ENCODE data around the gene RIOK1.

The RIOK1 gene

DNA sequence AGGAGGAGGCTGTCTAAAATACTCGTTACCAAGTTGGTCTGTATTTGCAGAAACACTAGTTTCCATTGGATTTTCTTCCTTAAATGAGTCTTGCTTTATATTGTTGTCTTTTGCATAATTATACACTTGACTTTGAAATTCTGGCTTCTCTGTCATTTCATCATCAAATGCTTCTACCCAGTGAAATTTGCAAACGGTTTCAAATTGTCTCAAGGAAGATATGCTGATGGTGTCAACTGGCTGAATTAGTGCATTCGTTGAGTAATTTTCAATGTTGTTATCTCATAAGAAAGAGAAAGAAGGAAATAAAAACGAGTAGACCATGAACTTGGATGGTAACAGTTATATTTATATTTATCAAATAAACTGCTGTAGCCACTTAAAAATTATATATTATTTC, 10.9 kb upstream of the RIOK1 start:
- no peak overlapping the region for H2AFZ ChIP-seq (ENCODE audit: low read length)
- TF ChIP-seq EZH2 (optimal IDR thresholded peaks at IDR 0.05; ENCODE audit: low read depth, low read length) (no peak), EZH2phosphoT487 (IDR thresholded peaks at IDR 0.05; ENCODE audit: low read length) (no peak)
- TF ChIP-seq, protein P1, sequence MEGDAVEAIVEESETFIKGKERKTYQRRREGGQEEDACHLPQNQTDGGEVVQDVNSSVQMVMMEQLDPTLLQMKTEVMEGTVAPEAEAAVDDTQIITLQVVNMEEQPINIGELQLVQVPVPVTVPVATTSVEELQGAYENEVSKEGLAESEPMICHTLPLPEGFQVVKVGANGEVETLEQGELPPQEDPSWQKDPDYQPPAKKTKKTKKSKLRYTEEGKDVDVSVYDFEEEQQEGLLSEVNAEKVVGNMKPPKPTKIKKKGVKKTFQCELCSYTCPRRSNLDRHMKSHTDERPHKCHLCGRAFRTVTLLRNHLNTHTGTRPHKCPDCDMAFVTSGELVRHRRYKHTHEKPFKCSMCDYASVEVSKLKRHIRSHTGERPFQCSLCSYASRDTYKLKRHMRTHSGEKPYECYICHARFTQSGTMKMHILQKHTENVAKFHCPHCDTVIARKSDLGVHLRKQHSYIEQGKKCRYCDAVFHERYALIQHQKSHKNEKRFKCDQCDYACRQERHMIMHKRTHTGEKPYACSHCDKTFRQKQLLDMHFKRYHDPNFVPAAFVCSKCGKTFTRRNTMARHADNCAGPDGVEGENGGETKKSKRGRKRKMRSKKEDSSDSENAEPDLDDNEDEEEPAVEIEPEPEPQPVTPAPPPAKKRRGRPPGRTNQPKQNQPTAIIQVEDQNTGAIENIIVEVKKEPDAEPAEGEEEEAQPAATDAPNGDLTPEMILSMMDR (IDR thresholded peaks at IDR 0.05; ENCODE audit: low read length) = no peak

DNA sequence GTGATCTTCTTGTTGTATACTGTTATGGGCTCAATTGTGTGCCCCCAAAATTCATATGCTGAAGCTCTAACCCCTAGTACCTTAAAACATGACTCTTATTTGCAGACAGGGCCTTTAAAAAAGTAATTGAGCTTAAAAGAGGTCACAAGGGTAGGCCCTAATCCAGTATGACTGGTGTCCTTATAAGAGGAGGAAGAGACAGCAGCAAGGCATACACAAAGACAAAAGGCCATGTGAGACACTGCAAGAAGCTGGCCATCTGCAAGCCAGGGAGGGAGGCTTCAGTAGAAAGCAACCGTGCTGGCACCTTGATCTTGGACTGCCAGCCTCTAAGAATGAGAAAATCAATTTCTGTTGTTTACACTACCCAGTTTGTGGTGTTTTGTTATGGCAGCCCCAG, 8.5 kb upstream of the RIOK1 start:
- no peaks in the 10 kb centered on the region for H3K27me3 ChIP-seq (replicated peaks; ENCODE audit: insufficient read depth, low read length)
- H3K79me2 ChIP-seq (ENCODE audit: low read length) = no peaks in the 10 kb centered on the region
- no peak overlapping the region for H3K9ac ChIP-seq (ENCODE audit: low read length)
- no peak overlapping the region for H3K4me3 ChIP-seq (ENCODE audit: low read length)
- H4K20me1 ChIP-seq (ENCODE audit: insufficient read depth, low read length) = no peaks in the 10 kb centered on the region
- H3K36me3 ChIP-seq (replicated peaks; ENCODE audit: insufficient read depth, low read length) = no peaks in the 10 kb centered on the region
- TF ChIP-seq EZH2phosphoT487 (IDR thresholded peaks at IDR 0.05; ENCODE audit: low read length) = no peak
- TF ChIP-seq EZH2 (optimal IDR thresholded peaks at IDR 0.05; ENCODE audit: low read depth, low read length) = no peak
- TF ChIP-seq, protein P1 (IDR thresholded peaks at IDR 0.05; ENCODE audit: low read length) = no peak
- no peak overlapping the region for H3K27ac ChIP-seq (ENCODE audit: low read length)
- no peak overlapping the region for H3K4me2 ChIP-seq (ENCODE audit: low read depth, low read length)
- H2AFZ ChIP-seq (ENCODE audit: low read length) = no peak overlapping the region
- H3F3A ChIP-seq (ENCODE audit: insufficient read depth, low read length) = no peaks in the 10 kb centered on the region
- no peaks in the 10 kb centered on the region for H3K4me1 ChIP-seq (ENCODE audit: low read length)
- H3K9me2 ChIP-seq (replicated peaks; ENCODE audit: insufficient read depth, low read length) = no peaks in the 10 kb centered on the region
- H3K9me3 ChIP-seq (replicated peaks; ENCODE audit: insufficient read depth, low read length) = no peaks in the 10 kb centered on the region
- DNase-seq = no peak

More for the DNA sequence above, 10.9 kb upstream of the RIOK1 start:
- Histone ChIP-seq H3F3A (ENCODE audit: insufficient read depth, low read length) (no peaks in the 10 kb centered on the region), H3K9me2 (replicated peaks; ENCODE audit: insufficient read depth, low read length) (no peaks in the 10 kb centered on the region), H3K9me3 (replicated peaks; ENCODE audit: insufficient read depth, low read length) (no peaks in the 10 kb centered on the region), H3K4me1 (ENCODE audit: low read length) (no peaks in the 10 kb centered on the region), H3K36me3 (replicated peaks; ENCODE audit: insufficient read depth, low read length) (no peaks in the 10 kb centered on the region), H3K4me3 (ENCODE audit: low read length) (no peak overlapping the region), H3K27ac (ENCODE audit: low read length) (no peak overlapping the region), H3K79me2 (ENCODE audit: low read length) (no peaks in the 10 kb centered on the region), H4K20me1 (ENCODE audit: insufficient read depth, low read length) (no peaks in the 10 kb centered on the region), H3K27me3 (replicated peaks; ENCODE audit: insufficient read depth, low read length) (no peaks in the 10 kb centered on the region), H3K9ac (ENCODE audit: low read length) (no peak overlapping the region), H3K4me2 (ENCODE audit: low read depth, low read length) (no peak overlapping the region)
- DNase-seq = no peak

DNA sequence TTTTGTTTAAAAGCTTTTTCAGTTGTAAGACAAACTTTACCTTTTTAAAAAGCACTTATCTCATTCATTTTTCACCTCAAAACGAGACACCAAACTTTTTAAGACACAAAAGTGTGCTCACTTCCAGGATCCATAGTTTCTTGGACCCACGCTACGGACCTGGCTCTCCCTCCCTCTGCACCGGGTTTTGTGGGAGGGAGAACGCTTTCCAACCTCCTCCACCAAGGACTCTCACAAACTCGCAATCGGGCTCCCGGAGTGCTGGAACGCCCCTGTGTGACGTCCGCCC, 502 bp upstream of the RIOK1 start:
- no peaks in the 10 kb centered on the region for H3K9me2 ChIP-seq (replicated peaks; ENCODE audit: insufficient read depth, low read length)
- H3K4me2 ChIP-seq (ENCODE audit: low read depth, low read length) = peak overlapping the region; percentile 75
- H3K27me3 ChIP-seq (replicated peaks; ENCODE audit: insufficient read depth, low read length) = no peaks in the 10 kb centered on the region
- H3K79me2 ChIP-seq (ENCODE audit: low read length) = peaks cover 25% of the 10 kb centered on the region
- no peaks in the 10 kb centered on the region for H3K9me3 ChIP-seq (replicated peaks; ENCODE audit: insufficient read depth, low read length)
- H3K4me3 ChIP-seq (ENCODE audit: low read length) = peak overlapping the region; percentile 84
- H3K36me3 ChIP-seq (replicated peaks; ENCODE audit: insufficient read depth, low read length) = no peaks in the 10 kb centered on the region
- TF ChIP-seq, protein P1 (IDR thresholded peaks at IDR 0.05; ENCODE audit: low read length) = no peak
- TF ChIP-seq EZH2phosphoT487 (IDR thresholded peaks at IDR 0.05; ENCODE audit: low read length) = no peak
- no peak for TF ChIP-seq EZH2 (optimal IDR thresholded peaks at IDR 0.05; ENCODE audit: low read depth, low read length)
- H4K20me1 ChIP-seq (ENCODE audit: insufficient read depth, low read length) = no peaks in the 10 kb centered on the region
- H2AFZ ChIP-seq (ENCODE audit: low read length) = peak overlapping the region; percentile 83
- H3K9ac ChIP-seq (ENCODE audit: low read length) = peak overlapping the region; percentile 93
- no peak for DNase-seq
- peak overlapping the region; percentile 99 for H3K27ac ChIP-seq (ENCODE audit: low read length)
- H3F3A ChIP-seq (ENCODE audit: insufficient read depth, low read length) = peaks cover 19% of the 10 kb centered on the region
- peaks cover 11% of the 10 kb centered on the region for H3K4me1 ChIP-seq (ENCODE audit: low read length)

Measured in MM.1S (cell line).